Measurements from ENCODE around the gene MARCHF6.

- TF ChIP-seq POLR2A (IDR thresholded peaks at IDR 0.05; ENCODE audit: low read depth, low read length) (no peak), POLR2AphosphoS5 (IDR thresholded peaks at IDR 0.05; ENCODE audit: low read depth, low read length) (no peak), POU2F2 (IDR thresholded peaks at IDR 0.05; ENCODE audit: low read depth, low read length) (no peak)
Measured at GRCh38 chr5:10310066-10310779, 43.3 kb upstream of the MARCHF6 start.

Data from GM12891 (cell line).